Erythroblast (primary cell): ENCODE data around the gene KCNMB4.

ENCODE experiments used
- GATA1 ChIP-seq: IDR thresholded peaks from 2 replicates; pipeline ENCODE4 v1.6.1; 2011; ENCODE audit warnings: low read depth, mild to moderate bottlenecking, control low read depth, low read length, moderate library complexity
- POLR2A ChIP-seq: IDR thresholded peaks from 2 replicates; pipeline ENCODE4 v1.6.1; 2011; ENCODE audit warnings: mild to moderate bottlenecking, low read length

GRCh38 chr12:70383886-70384285 is 17.8 kb downstream of the KCNMB4 start:
- TF ChIP-seq POLR2A (no peak), GATA1 (no peak)
